Mesothelial cell of epicardium (in vitro differentiated cells): ENCODE data around the gene PLEKHA6. TPM values are rescaled to one million over a fixed set of nuclear protein-coding genes. Genes with fewer than 3 reads are reported as not detected.

Experiments used
- DNase-seq, 2 experiments: peaks; one replicate each; pipeline ENCODE4 v3.0.0; 2021; ENCODE audit warnings: low spot score in 2 of 2; ENCODE audit not compliant: unreplicated experiment in 2 of 2
- H3K27ac Mint-ChIP-seq: 2 replicates; pipeline ENCODE4 v1.8.0; 2021; ENCODE audit warnings: mixed read lengths
- H3K27me3 Mint-ChIP-seq: 2 replicates; pipeline ENCODE4 v1.8.0; 2021; ENCODE audit warnings: low read depth, mixed read lengths
- H3K36me3 Mint-ChIP-seq: 2 replicates; pipeline ENCODE4 v1.8.0; 2021; ENCODE audit warnings: mixed read lengths
- H3K4me1 Mint-ChIP-seq: 2 replicates; pipeline ENCODE4 v1.8.0; 2021; ENCODE audit warnings: mixed read lengths
- H3K4me3 Mint-ChIP-seq: 2 replicates; pipeline ENCODE4 v1.8.0; 2021; ENCODE audit warnings: mild to moderate bottlenecking, moderate library complexity, mixed read lengths
- H3K9me3 Mint-ChIP-seq: 2 replicates; pipeline ENCODE4 v1.8.0; 2021; ENCODE audit warnings: mixed read lengths
- total RNA-seq: library from RNA; stranded (reverse); gene quantifications from 3 replicates; pipeline ENCODE4 v1.2.1, GENCODE V29; 2021
- TF ChIP-seq, protein P1 (sequence below): fragments of 200-600 bp; sonication (generic); IDR thresholded peaks from one replicate; pipeline ENCODE4 v1.5.0; 2021; ENCODE audit warnings: antibody characterized with exemption; ENCODE audit not compliant: unreplicated experiment

The PLEKHA6 gene
- total RNA-seq, 1 donor from 2014 or later: 29.7 TPM

DNA sequence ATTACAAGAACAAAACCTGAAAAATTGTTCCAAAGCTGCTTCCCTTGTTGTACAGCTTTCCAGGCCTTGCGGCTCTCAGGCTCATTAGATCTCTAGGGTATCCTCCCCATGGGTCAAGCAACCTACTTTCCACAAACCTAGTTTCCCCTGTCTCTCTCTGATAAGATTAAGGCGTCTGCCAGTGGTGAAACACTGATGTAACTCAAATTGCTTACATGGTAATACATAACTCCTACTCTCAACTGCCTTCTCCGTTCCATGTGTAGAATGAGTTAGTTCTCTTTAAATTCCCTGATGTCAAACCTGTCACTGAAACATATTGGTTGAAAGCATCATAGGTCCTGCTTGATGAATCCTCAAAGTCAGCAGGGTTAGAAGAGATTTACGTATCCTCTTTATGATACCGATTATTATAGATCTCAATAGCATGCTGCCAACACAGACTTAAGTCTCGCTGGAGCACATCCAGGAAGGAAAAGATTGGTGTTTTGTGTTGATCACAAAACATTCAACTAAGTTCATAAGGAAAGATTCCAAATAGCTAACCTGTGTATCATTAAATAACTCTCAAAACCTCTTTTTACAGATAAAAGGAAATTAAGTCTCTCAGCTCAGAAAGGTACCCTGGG is 41.3 kb upstream of the PLEKHA6 start:
- Mint-ChIP-seq H3K4me1 (peaks cover 12% of the 10 kb centered on the region), H3K27ac (peak overlapping the region; percentile 45), H3K9me3 (no peaks in the 10 kb centered on the region), H3K27me3 (no peaks in the 10 kb centered on the region), H3K36me3 (peaks cover 13% of the 10 kb centered on the region), H3K4me3 (no peak overlapping the region)
- TF ChIP-seq, protein P1, sequence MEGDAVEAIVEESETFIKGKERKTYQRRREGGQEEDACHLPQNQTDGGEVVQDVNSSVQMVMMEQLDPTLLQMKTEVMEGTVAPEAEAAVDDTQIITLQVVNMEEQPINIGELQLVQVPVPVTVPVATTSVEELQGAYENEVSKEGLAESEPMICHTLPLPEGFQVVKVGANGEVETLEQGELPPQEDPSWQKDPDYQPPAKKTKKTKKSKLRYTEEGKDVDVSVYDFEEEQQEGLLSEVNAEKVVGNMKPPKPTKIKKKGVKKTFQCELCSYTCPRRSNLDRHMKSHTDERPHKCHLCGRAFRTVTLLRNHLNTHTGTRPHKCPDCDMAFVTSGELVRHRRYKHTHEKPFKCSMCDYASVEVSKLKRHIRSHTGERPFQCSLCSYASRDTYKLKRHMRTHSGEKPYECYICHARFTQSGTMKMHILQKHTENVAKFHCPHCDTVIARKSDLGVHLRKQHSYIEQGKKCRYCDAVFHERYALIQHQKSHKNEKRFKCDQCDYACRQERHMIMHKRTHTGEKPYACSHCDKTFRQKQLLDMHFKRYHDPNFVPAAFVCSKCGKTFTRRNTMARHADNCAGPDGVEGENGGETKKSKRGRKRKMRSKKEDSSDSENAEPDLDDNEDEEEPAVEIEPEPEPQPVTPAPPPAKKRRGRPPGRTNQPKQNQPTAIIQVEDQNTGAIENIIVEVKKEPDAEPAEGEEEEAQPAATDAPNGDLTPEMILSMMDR: no peak
- no peak for DNase-seq

DNA sequence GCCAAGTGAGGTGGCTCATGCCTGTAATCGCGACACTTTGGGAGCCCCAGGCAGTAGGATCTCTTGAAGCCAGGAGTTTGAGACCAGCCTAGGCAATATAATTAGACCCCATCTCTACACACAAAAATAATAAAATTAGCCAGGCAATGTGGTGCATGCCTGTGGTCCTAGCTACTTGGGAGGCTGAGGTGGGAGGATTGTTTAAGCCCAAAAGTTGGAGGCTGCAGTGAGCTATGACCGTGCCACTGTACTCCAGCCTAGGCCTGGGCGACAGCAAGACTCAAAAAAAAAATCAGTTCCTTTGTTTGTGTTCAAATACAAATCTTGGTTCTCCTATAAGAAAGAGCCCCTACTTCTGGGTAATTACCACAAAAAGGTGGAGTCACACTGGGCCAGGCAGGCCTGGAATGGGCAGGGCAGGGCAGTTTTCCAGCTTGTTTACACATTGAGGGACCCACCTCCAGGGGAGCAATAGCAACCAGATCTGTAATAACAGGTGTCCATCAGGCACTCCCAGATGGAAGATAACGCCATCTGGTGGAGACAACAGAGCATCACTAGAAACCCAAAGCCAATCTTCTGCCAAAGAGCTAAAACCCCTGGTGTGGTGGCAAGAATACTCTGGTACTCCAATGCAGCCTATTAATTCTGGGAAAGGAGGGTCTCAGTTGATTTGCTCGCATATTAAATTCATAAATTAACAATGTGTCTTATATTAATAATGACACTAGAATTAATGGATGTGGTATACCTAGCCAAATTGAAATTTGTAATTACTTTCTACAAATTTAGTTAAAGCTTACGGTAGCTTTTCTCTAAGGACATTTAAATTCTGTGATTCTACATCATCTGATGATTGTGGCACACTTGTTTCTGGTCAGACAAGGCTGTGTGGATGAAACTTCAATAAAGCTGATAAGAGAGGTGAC is 38.7 kb upstream of the PLEKHA6 start:
- no peak overlapping the region for H3K4me3 Mint-ChIP-seq
- no peak overlapping the region for H3K27ac Mint-ChIP-seq
- DNase-seq: no peak

DNA sequence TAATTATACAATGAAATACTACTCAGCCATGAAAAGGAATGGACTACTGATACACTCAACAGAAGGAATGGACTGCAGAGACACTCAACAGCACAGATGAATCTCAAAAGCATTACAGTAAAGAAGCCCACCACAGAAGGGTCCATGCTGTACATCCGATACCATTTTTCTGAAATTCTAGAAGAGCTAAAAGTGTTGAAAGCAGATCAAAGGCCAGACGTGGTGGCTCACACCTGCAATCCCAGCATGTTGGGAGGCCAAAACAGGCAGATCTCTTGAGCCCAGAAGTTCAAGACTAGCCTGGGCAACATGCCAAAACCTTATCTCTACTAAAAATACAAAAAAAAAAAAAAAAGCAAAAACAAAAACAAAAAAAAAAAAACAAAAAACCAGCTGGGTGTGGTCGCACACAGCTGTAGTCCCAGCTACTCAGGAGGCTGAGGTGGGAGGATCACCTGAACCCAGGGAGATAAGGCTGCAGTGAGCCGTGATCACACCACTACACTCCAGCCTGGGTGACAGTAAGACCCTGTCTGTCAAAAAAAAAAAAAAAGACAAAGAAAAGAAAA is 36.4 kb upstream of the PLEKHA6 start:
- H3K4me3 Mint-ChIP-seq: no peak overlapping the region

More for the DNA sequence above, 38.7 kb upstream of the PLEKHA6 start:
- TF ChIP-seq, protein P1: peak; percentile 75
- Mint-ChIP-seq H3K27me3 (no peaks in the 10 kb centered on the region), H3K4me1 (peaks cover 8% of the 10 kb centered on the region), H3K9me3 (peaks cover 3% of the 10 kb centered on the region), H3K36me3 (peaks cover 9% of the 10 kb centered on the region)

DNA sequence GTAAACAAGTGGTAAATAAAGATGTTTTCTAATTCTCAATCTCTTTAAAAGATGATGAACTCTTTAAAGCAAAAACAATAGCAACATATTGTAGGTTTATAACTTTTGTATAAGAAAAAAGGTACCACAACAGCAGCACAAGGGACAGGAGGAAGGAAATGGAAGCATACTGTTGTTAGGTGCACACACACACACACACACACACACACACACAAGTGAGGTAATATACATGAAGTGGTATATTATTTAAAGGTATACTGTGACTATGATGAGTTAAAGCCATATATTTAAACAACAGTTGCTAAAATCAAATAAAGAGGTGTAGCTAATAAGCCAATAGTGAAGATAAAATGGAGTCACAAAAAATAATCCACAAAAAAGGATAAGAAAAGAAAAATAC is 31.9 kb upstream of the PLEKHA6 start:
- H3K9me3 Mint-ChIP-seq: peaks cover 14% of the 10 kb centered on the region

More for the DNA sequence above, 36.4 kb upstream of the PLEKHA6 start:
- DNase-seq: no peak
- H3K4me1 Mint-ChIP-seq: peaks cover 7% of the 10 kb centered on the region
- H3K36me3 Mint-ChIP-seq: peaks cover 9% of the 10 kb centered on the region
- peaks cover 1% of the 10 kb centered on the region for H3K27me3 Mint-ChIP-seq
- TF ChIP-seq, protein P1: no peak
- H3K9me3 Mint-ChIP-seq: peaks cover 14% of the 10 kb centered on the region
- no peak overlapping the region for H3K27ac Mint-ChIP-seq

GRCh38 chr1:204390751-204391466 is 31.2 kb upstream of the PLEKHA6 start:
- DNase-seq: no peak
- Mint-ChIP-seq H3K27me3 (peaks cover 11% of the 10 kb centered on the region), H3K4me3 (no peak overlapping the region), H3K9me3 (peaks cover 14% of the 10 kb centered on the region), H3K27ac (no peak overlapping the region), H3K36me3 (peaks cover 2% of the 10 kb centered on the region), H3K4me1 (peaks cover 3% of the 10 kb centered on the region)
- TF ChIP-seq, protein P1: no peak

More for the DNA sequence above, 31.9 kb upstream of the PLEKHA6 start:
- Mint-ChIP-seq H3K36me3 (peaks cover 2% of the 10 kb centered on the region), H3K4me1 (peaks cover 3% of the 10 kb centered on the region), H3K4me3 (no peak overlapping the region), H3K27me3 (peaks cover 11% of the 10 kb centered on the region), H3K27ac (no peak overlapping the region)
- no peak for DNase-seq
- TF ChIP-seq, protein P1: no peak
